ENCODE data around the gene VSIG10L. TPM values are rescaled to one million over a fixed set of nuclear protein-coding genes. Genes with fewer than 3 reads are reported as not detected.

The VSIG10L gene
- total RNA-seq, 1 donor, result 0.27 TPM

DNA sequence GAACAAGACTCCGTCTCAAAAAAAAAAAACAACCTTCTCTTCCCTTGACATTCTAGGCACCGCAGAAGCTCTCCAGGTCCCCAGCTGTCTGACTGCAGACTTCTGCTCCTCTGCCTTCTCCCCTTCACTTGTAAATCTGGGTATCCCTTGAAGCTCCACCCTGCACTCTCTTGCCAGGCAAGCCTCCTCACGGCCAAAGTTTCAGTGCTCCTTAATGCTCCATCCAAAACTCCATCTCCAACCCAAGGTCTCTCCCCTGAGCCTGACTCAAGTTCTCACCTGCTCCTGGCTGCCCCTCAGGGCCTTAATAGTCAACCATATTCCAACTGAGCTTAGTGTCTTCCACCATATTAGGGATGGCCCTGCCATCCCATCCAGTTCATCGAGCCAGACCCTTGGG is 28.3 kb upstream of the VSIG10L start:
- no peak for DNase-seq (ENCODE audit: low read depth)
- no peak overlapping the region for H3K4me3 ChIP-seq (ENCODE audit: low read depth, low read length)

DNA sequence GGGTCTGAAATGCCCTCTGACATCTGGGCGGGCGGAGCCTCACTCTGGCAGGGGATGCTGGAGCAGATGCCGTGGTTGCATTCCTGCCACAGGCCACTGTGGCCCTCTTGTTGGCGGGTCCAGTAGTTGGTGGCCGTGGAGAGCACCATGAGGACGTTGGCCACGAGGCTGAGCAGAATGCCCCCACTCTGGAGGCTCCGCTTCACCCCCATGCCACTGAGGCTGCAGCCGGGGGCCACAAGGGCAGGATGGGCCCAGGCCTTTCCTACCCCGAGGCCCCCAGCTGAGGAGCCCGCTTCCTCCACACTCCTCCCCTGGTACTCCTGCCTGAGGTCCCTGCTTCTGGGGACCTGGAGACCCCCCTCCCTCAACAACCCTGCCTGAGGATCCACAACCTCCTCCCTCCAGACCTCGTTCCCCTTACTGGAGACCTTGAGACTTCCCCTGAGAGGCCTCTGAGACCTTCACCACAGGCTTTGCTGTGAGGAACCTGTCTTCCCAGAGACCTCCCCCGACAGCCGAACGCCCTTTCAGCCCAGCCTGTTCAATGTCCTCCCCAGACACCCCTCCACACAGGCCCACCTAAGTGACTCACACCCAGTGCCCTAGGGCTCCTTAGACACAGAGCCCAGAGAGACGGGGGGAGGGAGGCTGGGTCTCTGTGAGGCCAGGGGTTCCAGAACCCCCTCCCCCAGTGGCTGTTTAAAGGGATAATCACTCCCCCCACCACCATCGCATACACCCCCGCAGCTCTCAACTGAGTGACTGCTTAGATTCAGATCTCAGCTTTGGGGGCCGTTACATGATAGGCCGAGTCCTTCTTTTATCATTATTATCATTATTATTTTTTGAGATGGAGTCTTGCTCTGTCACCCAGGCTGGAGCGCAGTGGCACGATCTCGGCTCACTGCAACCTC is 26.7 kb upstream of the VSIG10L start, which contains the start of gene CLDND2:
CLDND2 (minus strand) TSS at position 638 of the 917 bp plus-strand sequence; CDS start at position 212, 426 bp downstream.
- no peak for TF ChIP-seq CTCF (IDR thresholded peaks at IDR 0.05; ENCODE audit: insufficient read depth, low read length)
- no peak for DNase-seq (ENCODE audit: low read depth)
- H3K4me3 ChIP-seq (ENCODE audit: low read depth, low read length), result peak within 1 kb of the TSS; percentile 82

More for the DNA sequence above, 28.3 kb upstream of the VSIG10L start:
- TF ChIP-seq CTCF (IDR thresholded peaks at IDR 0.05; ENCODE audit: insufficient read depth, low read length), result no peak

- peak overlapping the region; percentile 82 for H3K4me3 ChIP-seq (ENCODE audit: low read depth, low read length)
- DNase-seq (ENCODE audit: low read depth), result peak; percentile 98
- TF ChIP-seq CTCF (IDR thresholded peaks at IDR 0.05; ENCODE audit: insufficient read depth, low read length), result no peak
Observed at GRCh38 chr19:51367565-51368365, 25.8 kb upstream of the VSIG10L start.

DNA sequence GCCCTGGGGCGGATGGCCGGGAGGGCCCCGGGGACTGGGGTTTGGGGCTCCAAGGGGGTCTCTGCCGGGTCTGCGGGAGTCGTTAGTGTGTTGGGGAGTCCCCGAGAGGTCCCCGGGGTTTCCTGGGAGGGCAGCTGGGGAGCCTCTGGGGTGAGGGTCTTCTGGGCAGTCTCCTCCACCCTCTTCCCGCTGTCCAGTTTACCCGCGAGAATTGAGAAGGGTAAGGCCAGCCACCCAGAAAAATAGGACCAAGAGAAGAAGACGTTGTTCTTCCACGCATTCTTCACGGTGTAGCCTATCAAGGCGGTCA is 25.3 kb upstream of the VSIG10L start:
- no peak for DNase-seq (ENCODE audit: low read depth)
- TF ChIP-seq CTCF (IDR thresholded peaks at IDR 0.05; ENCODE audit: insufficient read depth, low read length), result no peak
- peak overlapping the region; percentile 64 for H3K4me3 ChIP-seq (ENCODE audit: low read depth, low read length)

DNA sequence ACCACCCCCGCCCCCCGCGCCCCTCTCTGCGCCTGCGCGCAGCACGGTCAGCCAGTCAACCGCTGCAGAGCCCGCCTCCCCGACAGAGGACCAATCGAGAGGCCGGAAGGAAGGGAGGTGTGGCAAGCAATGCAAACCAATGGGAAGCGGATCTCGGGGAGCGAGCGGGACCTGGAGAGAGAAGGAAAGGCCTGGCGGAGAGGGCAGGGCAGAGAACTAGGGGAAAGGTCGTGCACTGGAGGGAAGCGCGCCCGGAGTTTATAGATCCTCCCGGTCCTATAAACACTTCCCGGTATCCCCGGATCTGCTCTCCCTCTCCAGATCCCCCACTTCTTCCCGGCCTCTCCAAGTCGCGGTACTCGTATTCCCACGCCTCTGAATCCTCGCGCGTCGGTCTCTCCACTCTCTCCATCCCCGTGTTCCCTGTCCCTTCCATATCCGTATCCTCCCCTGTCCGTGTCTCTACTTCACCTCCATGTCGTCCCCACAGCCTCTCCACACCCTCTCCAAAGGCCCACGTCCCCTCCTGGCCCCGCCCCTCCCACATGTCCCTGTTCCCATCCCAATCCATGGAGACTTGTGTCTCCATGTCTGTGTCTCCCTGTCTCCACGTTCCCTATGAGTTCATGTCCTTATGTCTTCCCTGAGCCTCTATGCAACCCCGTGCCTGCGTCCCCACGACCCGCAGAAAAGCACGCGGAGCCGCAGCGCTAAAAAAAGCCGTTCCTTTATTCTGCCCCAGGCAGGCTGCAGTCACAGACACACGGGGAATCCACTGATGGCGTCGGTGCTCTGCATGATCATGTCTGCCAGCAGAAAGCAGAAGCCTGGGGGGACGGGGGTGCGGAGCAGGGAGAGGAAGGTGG is 24.7 kb upstream of the VSIG10L start:
- peak; percentile 96 for DNase-seq (ENCODE audit: low read depth)
- H3K4me3 ChIP-seq (ENCODE audit: low read depth, low read length), result peak overlapping the region; percentile 96
- TF ChIP-seq CTCF (IDR thresholded peaks at IDR 0.05; ENCODE audit: insufficient read depth, low read length), result no peak

DNA sequence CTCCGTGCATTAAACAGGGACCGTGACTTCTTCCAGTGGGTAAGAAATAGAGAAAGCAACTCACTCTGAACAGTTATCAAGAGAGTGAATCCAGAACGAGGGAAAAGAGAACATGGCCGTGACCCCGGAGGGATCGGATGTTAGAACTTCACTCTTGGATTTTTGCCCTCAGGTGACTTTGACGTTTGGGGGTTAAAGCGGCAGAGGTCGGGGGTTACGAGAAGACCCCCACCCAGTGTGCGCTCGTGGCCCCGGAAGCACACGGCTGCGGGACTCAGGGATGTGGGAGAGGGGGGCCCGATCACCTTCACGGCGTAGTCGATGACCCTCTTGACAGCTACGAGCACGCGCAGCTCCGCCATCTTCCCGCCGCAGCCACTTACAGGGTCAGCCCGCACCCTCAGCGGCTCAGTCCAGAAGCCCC is 24.0 kb upstream of the VSIG10L start, which contains the start of gene ETFB:
ETFB (minus strand) TSS at position 424 of the 424 bp plus-strand sequence; CDS start at position 362, 62 bp downstream.
- H3K4me3 ChIP-seq (ENCODE audit: low read depth, low read length), result peak within 1 kb of the TSS; percentile 96
- DNase-seq (ENCODE audit: low read depth), result no peak
- TF ChIP-seq CTCF (IDR thresholded peaks at IDR 0.05; ENCODE audit: insufficient read depth, low read length), result no peak

Data from fibroblast of the aortic adventitia (primary cell).